ENCODE results near the gene TMEM132D.

The TMEM132D gene

GRCh38 chr12:129523621-129524020, 380.2 kb downstream of the TMEM132D start:
- H3K27me3 ChIP-seq (ENCODE audit: insufficient read depth, low read length), result no peaks in the 10 kb centered on the region
- H3K9me2 ChIP-seq (ENCODE audit: low read depth, low read length), result no peaks in the 10 kb centered on the region
- no peaks in the 10 kb centered on the region for H3K4me1 ChIP-seq (ENCODE audit: insufficient read depth, low read length, severe bottlenecking)
- no peak overlapping the region for H3K27ac ChIP-seq (ENCODE audit: low read depth, low read length, poor library complexity, severe bottlenecking)
- no peaks in the 10 kb centered on the region for H3K9me3 ChIP-seq (ENCODE audit: low read length)
- no peaks in the 10 kb centered on the region for H4K20me1 ChIP-seq (ENCODE audit: insufficient read depth, low read length)
- H3K4me2 ChIP-seq (ENCODE audit: low read length), result no peak overlapping the region
- no peak overlapping the region for H3K9ac ChIP-seq (ENCODE audit: low read length)
- H3K79me2 ChIP-seq (ENCODE audit: insufficient read depth, low read length), result no peaks in the 10 kb centered on the region
- TF ChIP-seq CTCF (IDR thresholded peaks at IDR 0.05; ENCODE audit: low read length), result no peak
- no peak for TF ChIP-seq EZH2 (IDR thresholded peaks at IDR 0.05; ENCODE audit: borderline replicate concordance, low read length)
- H2AFZ ChIP-seq (ENCODE audit: low read length), result no peak overlapping the region
- no peaks in the 10 kb centered on the region for H3F3A ChIP-seq (ENCODE audit: insufficient read depth, low read length)
- H3K4me3 ChIP-seq (ENCODE audit: low read depth, low read length, poor library complexity, severe bottlenecking), result no peak overlapping the region
- H3K36me3 ChIP-seq (ENCODE audit: insufficient read depth, low read length), result no peaks in the 10 kb centered on the region

GRCh38 chr12:129520739-129521138, 383.1 kb downstream of the TMEM132D start:
- Histone ChIP-seq H2AFZ (ENCODE audit: low read length) (no peak overlapping the region), H3K27ac (ENCODE audit: low read depth, low read length, poor library complexity, severe bottlenecking) (no peak overlapping the region), H3K4me3 (ENCODE audit: low read depth, low read length, poor library complexity, severe bottlenecking) (no peak overlapping the region), H3F3A (ENCODE audit: insufficient read depth, low read length) (no peaks in the 10 kb centered on the region), H3K36me3 (ENCODE audit: insufficient read depth, low read length) (no peaks in the 10 kb centered on the region), H4K20me1 (ENCODE audit: insufficient read depth, low read length) (no peaks in the 10 kb centered on the region), H3K9ac (ENCODE audit: low read length) (no peak overlapping the region), H3K79me2 (ENCODE audit: insufficient read depth, low read length) (no peaks in the 10 kb centered on the region), H3K4me1 (ENCODE audit: insufficient read depth, low read length, severe bottlenecking) (no peaks in the 10 kb centered on the region), H3K4me2 (ENCODE audit: low read length) (no peak overlapping the region), H3K9me3 (ENCODE audit: low read length) (no peaks in the 10 kb centered on the region), H3K9me2 (ENCODE audit: low read depth, low read length) (no peaks in the 10 kb centered on the region), H3K27me3 (ENCODE audit: insufficient read depth, low read length) (no peaks in the 10 kb centered on the region)
- TF ChIP-seq CTCF (IDR thresholded peaks at IDR 0.05; ENCODE audit: low read length), result no peak
- no peak for TF ChIP-seq EZH2 (IDR thresholded peaks at IDR 0.05; ENCODE audit: borderline replicate concordance, low read length)

- Histone ChIP-seq H3K36me3 (ENCODE audit: insufficient read depth, low read length) (no peaks in the 10 kb centered on the region), H2AFZ (ENCODE audit: low read length) (no peak overlapping the region), H3K9ac (ENCODE audit: low read length) (no peak overlapping the region), H3K27me3 (ENCODE audit: insufficient read depth, low read length) (no peaks in the 10 kb centered on the region), H3K27ac (ENCODE audit: low read depth, low read length, poor library complexity, severe bottlenecking) (no peak overlapping the region), H3K9me2 (ENCODE audit: low read depth, low read length) (no peaks in the 10 kb centered on the region), H3K4me3 (ENCODE audit: low read depth, low read length, poor library complexity, severe bottlenecking) (no peak overlapping the region), H3K4me2 (ENCODE audit: low read length) (no peak overlapping the region), H4K20me1 (ENCODE audit: insufficient read depth, low read length) (no peaks in the 10 kb centered on the region), H3F3A (ENCODE audit: insufficient read depth, low read length) (no peaks in the 10 kb centered on the region), H3K4me1 (ENCODE audit: insufficient read depth, low read length, severe bottlenecking) (no peaks in the 10 kb centered on the region), H3K9me3 (ENCODE audit: low read length) (no peaks in the 10 kb centered on the region), H3K79me2 (ENCODE audit: insufficient read depth, low read length) (no peaks in the 10 kb centered on the region)
- no peak for TF ChIP-seq EZH2 (IDR thresholded peaks at IDR 0.05; ENCODE audit: borderline replicate concordance, low read length)
- no peak for TF ChIP-seq CTCF (IDR thresholded peaks at IDR 0.05; ENCODE audit: low read length)
Measured at GRCh38 chr12:129503802-129504201, 400.0 kb downstream of the TMEM132D start.
